ENCODE measurements around the gene ZNRF2.

ZNRF2 gene

DNA sequence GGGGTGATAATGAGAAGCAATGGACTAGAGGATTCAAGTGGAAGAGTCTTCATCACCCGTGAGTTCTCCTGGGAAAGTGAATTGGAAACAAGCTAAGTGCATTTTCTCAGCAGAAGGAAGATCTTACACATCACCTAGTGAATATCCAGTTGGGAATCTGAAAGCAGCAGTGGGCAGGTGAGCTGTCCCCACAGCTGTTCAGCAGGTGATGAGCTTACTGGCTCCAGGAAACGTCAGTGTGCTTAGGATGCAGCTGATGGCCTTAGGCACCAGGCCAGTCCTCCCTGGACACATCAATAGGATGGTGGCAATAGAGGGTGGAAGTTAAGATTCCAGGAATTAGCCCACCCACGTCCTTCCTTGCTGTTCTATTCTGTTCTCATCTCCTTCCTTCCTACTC, 127.5 kb downstream of the ZNRF2 start:
- Histone ChIP-seq H3K9ac (ENCODE audit: low read length) (no peak overlapping the region), H3K4me3 (ENCODE audit: low read depth, low read length) (no peak overlapping the region), H3K27ac (ENCODE audit: low read depth, low read length) (no peak overlapping the region)

GRCh38 chr7:30412782-30413504, 128.5 kb downstream of the ZNRF2 start:
- H3K4me3 ChIP-seq (ENCODE audit: low read depth, low read length): no peak overlapping the region
- peaks cover 11% of the 10 kb centered on the region for H3K9me3 ChIP-seq (ENCODE audit: control insufficient read depth, insufficient read depth, low read depth, low read length)
- H3K27ac ChIP-seq (ENCODE audit: low read depth, low read length): no peak overlapping the region
- no peaks in the 10 kb centered on the region for H3K36me3 ChIP-seq (ENCODE audit: control insufficient read depth, insufficient read depth, low read length)
- no peak overlapping the region for H3K9ac ChIP-seq (ENCODE audit: low read length)
- no peaks in the 10 kb centered on the region for H3K27me3 ChIP-seq (ENCODE audit: control insufficient read depth, insufficient read depth, low read length)
- peaks cover 4% of the 10 kb centered on the region; the same call in 1 of the 2 replicates for H3K4me1 ChIP-seq (ENCODE audit: control insufficient read depth, insufficient read depth, low read length)

More for the DNA sequence above, 127.5 kb downstream of the ZNRF2 start:
- peaks cover 11% of the 10 kb centered on the region for H3K9me3 ChIP-seq (ENCODE audit: control insufficient read depth, insufficient read depth, low read depth, low read length)
- H3K27me3 ChIP-seq (ENCODE audit: control insufficient read depth, insufficient read depth, low read length): no peaks in the 10 kb centered on the region
- peaks cover 4% of the 10 kb centered on the region; the same call in 1 of the 2 replicates for H3K4me1 ChIP-seq (ENCODE audit: control insufficient read depth, insufficient read depth, low read length)
- no peaks in the 10 kb centered on the region for H3K36me3 ChIP-seq (ENCODE audit: control insufficient read depth, insufficient read depth, low read length)

GRCh38 chr7:30413864-30414263, 129.5 kb downstream of the ZNRF2 start:
- H3K27ac ChIP-seq (ENCODE audit: low read depth, low read length): no peak overlapping the region
- H3K27me3 ChIP-seq (ENCODE audit: control insufficient read depth, insufficient read depth, low read length): no peaks in the 10 kb centered on the region
- peaks cover 11% of the 10 kb centered on the region for H3K9me3 ChIP-seq (ENCODE audit: control insufficient read depth, insufficient read depth, low read depth, low read length)
- no peaks in the 10 kb centered on the region for H3K36me3 ChIP-seq (ENCODE audit: control insufficient read depth, insufficient read depth, low read length)
- no peak overlapping the region for H3K4me3 ChIP-seq (ENCODE audit: low read depth, low read length)
- peaks cover 4% of the 10 kb centered on the region; the same call in 1 of the 2 replicates for H3K4me1 ChIP-seq (ENCODE audit: control insufficient read depth, insufficient read depth, low read length)
- H3K9ac ChIP-seq (ENCODE audit: low read length): no peak overlapping the region

All from HUES6 (cell line).